ENCODE measurements around the gene PARD3B.

The PARD3B gene

GRCh38 chr2:205619600-205619999 lies 1074.3 kb downstream of the PARD3B start:
- DNase-seq (ENCODE audit: low read depth) = no peak

GRCh38 chr2:205627085-205627484 lies 1081.8 kb downstream of the PARD3B start:
- DNase-seq (ENCODE audit: low read depth) = no peak

GRCh38 chr2:205628422-205628821 lies 1083.1 kb downstream of the PARD3B start:
- DNase-seq (ENCODE audit: low read depth) = no peak

DNA sequence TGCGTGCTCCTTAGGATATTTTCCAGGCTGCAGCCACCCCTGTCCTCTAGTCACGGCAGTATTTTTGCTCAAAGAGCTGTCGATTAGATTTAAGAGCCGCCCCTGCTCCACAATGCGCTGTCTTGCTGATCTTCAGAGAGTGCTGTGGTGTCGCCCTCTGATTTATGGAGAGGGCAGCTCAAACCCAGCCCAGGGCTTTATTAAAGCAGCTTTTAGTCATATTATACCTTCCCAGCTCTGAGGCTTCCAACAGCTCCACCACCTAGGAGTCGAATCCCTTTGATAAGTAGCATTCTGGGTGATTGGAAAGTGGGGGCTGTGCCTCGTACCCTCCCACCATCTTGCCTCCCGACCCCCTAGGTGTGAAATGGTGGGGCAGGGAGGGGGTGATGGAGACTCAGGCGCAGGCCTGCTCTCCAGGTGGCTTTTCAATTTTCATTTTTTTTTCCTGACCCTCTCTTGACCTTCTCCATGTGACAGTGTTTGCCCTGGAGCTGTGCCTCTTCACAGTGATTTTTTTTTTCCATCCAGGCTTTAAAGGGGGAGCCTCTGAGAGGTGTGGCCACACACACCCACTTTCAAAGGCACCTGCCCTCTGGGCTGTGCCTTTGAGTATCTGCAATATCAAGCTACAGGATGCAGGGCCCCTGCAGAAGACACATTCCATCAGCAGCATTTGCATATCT lies 1084.0 kb downstream of the PARD3B start:
- DNase-seq (ENCODE audit: low read depth) = no peak

DNA sequence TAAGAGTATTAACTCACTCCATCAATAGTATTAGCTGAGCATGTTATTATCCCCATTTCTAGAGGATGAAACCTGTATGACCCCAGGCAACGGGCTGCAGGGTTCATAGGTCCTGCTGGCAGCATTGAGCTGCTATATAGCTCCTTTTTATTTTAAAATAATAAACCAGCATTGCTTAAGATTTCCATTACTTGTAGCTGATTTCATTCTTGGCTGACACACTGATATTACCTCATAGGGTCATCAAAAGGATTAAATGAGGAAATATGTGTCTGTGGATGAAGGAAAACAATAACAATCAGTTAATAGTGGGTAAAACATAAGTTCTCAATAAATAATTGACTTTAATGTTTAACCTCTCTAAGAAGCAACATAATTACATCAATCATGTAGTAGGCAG lies 1088.7 kb downstream of the PARD3B start:
- DNase-seq (ENCODE audit: low read depth) = no peak

DNA sequence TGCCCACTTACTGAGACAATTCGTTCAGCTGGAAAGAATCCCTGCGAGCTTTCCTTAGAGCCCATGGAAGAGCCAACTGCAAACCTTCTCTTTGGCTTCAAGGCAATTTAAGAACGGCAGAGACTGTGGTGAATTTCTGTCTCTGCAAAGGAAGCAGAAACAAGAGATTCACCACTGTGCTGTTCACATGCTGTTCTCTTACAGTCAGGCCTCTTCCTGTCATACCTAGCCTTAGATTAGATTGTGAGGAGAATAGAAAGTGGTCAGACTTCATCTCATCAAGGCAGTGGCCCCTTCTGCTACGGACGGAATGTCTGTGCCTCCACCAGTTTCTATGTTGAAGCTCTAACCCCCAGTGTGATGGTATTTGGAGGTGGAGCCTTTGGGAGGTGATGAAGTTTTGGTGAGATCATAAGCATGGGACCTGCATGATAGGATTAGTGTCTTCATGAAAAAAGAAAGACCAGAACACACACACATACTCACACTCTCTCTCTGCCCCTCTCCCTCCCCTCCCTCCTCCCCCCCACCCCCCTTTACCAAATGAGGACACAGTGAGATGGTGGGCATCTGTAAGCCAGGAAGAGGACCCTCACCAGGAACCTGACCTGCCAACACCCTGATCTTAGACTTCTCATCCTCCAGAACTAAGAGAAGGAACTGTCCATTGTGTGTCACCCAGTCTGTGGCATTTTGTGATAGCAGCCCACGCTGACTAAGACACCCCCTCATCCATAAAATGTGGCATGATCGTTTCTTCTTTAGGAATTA lies 1091.5 kb downstream of the PARD3B start:
- DNase-seq (ENCODE audit: low read depth) = no peak

DNA sequence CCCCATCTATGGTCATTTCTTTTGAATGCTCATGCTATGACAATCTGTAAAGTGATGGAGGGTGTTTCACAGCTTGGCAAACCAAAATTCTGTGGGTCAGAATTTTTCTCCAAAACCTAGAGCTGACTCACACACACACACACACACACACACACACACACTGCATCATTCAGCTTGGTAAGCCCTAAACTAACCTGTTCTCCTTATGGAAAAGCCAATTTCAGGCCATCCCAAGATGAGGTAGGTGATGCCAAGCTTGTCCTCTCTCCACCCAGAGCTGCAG lies 1092.0 kb downstream of the PARD3B start:
- no peak for DNase-seq (ENCODE audit: low read depth)

- DNase-seq (ENCODE audit: low read depth) = no peak
Observed at GRCh38 chr2:205637779-205638503, 1092.7 kb downstream of the PARD3B start.

- DNase-seq (ENCODE audit: low read depth) = no peak
Observed at GRCh38 chr2:205640716-205641115, 1095.4 kb downstream of the PARD3B start.

- no peak for DNase-seq (ENCODE audit: low read depth)
Observed at GRCh38 chr2:205642599-205643356, 1097.5 kb downstream of the PARD3B start.

GRCh38 chr2:205643391-205643885 lies 1098.2 kb downstream of the PARD3B start:
- DNase-seq (ENCODE audit: low read depth) = no peak

- no peak for DNase-seq (ENCODE audit: low read depth)
Observed at GRCh38 chr2:205644018-205644417, 1098.7 kb downstream of the PARD3B start.

GRCh38 chr2:205646680-205647079 lies 1101.4 kb downstream of the PARD3B start:
- no peak for DNase-seq (ENCODE audit: low read depth)

GRCh38 chr2:205650450-205650849 lies 1105.2 kb downstream of the PARD3B start:
- no peak for DNase-seq (ENCODE audit: low read depth)

GRCh38 chr2:205650931-205651330 lies 1105.7 kb downstream of the PARD3B start:
- DNase-seq (ENCODE audit: low read depth) = no peak

GRCh38 chr2:205651719-205652118 lies 1106.4 kb downstream of the PARD3B start:
- no peak for DNase-seq (ENCODE audit: low read depth)

- no peak for DNase-seq (ENCODE audit: low read depth)
Observed at GRCh38 chr2:205654878-205655605, 1109.8 kb downstream of the PARD3B start.

DNA sequence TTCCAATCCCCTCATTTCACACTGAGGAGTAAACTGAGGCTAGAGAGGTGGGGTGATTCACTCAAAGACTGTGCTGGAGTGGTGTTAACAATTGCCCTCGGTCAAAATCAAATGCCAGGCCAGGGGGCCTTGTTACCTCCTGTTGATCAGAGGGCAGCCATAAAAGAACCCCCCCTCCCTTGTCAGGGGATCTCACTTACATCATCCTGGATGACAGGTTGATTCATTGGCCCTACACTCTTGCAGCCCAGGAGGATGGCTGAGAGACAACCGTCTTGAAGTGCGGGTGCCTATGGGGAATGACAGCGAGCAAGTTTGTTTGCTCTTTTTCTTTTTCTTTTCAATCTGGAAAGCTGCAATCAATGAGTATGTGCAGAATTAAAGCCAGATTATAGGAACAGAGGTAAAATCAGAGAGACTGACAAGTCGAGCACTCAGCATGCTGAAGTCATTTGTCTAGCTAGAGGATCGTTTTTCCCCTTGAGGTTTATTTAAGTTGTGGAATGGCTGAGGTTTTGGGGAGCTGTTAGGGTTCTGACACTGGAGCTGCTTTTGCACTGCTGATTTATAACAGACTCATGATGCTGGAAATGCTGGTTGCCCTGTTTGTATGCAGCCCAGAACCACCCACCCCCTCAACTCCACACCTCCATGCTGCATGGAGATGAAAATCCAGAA lies 1110.6 kb downstream of the PARD3B start:
- no peak for DNase-seq (ENCODE audit: low read depth)

DNA sequence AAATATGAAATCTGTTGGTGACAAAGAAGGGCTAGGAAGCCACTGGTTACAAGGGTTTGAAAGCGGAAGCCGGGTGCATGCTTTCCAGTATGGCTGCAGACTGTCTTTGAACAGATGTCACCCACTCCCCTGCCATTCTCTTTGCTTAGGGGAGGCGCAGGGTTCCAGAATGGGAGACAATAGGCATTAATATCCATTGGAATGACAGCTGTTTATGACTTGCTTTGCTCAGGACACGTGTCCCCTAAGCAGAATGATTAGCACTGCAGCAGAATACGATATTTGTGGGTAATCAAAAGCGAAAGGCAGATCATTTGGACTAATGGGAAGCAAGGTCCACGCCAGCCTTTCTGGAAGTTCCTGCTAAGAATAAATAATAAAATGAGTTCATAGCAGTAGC lies 1111.2 kb downstream of the PARD3B start:
- DNase-seq (ENCODE audit: low read depth) = no peak

DNA sequence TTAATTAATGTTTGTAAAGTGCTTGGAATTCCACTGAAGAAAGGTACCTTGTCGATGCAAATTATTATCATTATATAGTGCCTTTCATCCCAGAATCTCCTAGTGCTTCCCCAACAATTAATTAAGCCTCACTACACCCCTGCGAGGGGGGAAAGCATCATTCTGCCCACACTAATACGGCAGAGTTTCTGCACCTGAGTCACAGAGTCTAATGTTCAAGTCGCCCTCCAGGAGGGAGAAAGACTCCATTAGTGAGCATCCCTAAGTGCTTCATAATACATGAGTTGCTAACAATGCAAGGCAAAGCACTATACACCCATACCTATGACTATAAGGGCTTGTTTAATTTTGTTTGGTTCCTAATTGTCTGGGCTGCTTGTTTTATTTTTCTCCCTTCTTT lies 1111.7 kb downstream of the PARD3B start:
- no peak for DNase-seq (ENCODE audit: low read depth)

DNA sequence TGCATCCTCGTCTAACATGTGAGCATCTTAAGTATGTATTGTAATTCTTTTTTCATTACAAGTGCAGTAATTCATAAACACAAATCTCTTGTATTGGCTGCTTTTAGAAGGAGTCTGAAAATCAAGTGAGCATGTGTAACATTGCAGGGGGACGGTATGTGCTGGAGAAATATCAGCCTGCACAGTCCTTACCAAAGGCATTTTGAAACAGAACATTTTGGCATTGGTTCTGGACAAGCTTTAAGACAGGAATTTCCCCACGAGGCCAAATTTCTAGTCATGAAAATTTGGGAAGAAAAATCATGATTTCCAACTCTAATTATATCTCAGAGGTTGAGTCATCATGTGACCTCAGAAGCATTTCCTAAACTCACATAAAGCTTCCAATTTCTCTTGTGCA lies 1112.3 kb downstream of the PARD3B start:
- DNase-seq (ENCODE audit: low read depth) = no peak
